HG03045 (cell line): Measurements from ENCODE around the gene GNA14.
"Not testable (repeated sequence)": the region's sequence is repeated elsewhere in the genome, so short reads cannot be mapped to it uniquely, and the experiment has no call there.

Experiments
- ATAC-seq: cut with Tn5 transposase; IDR thresholded peaks from one replicate; pipeline ENCODE4 v1.9.1; 2021; ENCODE audit warnings: mild to moderate bottlenecking, moderate library complexity; ENCODE audit not compliant: unreplicated experiment

Gene GNA14

DNA sequence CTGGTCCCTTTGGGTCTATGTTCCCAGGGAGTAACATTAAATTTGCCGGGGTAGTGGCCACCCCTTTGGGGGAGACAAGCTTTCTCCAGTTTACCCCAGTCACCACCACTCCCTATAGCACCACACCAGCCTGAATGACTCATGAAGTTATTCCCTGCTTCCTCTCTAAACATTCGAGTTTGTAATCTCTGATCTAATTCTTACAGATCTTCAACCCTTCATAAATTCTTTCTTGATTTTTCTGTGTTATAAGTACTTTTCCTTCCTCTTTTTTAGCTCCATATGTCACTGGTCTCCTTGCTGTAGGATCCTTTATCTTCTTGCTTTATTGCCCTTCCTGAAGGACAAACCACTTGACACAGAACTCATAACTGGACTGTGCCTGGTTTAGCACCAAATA is 55.6 kb downstream of the GNA14 start:
- ATAC-seq: no peak

GRCh38 chr9:77589046-77589795 is 58.9 kb downstream of the GNA14 start:
- no peak for ATAC-seq

DNA sequence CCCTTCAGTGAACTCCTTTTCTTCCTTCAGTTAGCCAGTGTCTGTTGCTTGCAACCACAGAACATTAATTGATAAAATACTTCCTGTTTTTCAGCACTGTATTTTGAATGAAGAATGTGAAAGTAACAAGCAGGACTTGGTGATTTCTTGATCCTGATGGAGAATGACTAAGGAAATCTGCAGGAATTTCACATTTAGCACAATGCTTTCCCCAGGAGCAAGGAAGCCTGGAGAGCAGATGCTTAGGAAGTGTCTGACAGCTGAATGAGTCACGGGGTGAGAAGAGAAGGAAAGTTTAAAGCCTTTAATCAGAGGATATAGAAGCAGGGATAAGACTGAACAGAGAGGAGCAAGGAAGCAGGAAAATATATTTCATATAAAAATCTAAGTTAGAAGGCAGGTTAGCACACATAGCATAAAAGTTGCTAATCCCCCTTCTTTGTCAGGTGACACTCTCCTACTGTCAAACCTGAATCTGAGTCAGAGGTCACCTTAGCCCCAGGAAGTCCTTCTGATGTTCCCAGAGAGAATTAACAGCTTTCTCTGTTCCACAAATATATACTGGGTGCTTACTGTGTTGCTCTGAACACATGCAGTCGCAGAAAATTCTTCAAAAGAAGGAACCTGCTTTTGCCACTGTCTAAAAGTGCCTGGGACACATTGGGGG is 59.7 kb downstream of the GNA14 start:
- ATAC-seq: no peak

- no peak for ATAC-seq
Measured at GRCh38 chr9:77587851-77588250, 60.3 kb downstream of the GNA14 start.

DNA sequence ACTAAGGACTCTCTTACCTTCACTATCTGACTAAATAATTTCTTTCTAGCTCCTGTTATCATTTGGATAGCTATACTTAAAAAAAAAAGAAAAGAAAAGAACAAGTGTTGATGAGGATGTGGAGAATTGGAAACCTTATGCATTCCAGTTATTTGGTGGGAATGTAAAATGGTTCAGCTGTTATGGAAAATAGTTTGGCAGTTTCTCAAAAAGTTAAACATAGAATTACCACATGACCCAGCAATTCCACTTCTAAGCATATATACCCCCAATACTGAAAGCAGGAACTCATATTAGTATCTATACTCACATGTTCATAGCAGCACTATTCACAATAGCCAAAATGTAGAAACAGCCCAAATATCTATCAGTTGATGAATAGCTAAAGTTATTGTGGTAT is 61.1 kb downstream of the GNA14 start:
- no peak for ATAC-seq

- no peak for ATAC-seq
Measured at GRCh38 chr9:77586591-77586990, 61.5 kb downstream of the GNA14 start.

DNA sequence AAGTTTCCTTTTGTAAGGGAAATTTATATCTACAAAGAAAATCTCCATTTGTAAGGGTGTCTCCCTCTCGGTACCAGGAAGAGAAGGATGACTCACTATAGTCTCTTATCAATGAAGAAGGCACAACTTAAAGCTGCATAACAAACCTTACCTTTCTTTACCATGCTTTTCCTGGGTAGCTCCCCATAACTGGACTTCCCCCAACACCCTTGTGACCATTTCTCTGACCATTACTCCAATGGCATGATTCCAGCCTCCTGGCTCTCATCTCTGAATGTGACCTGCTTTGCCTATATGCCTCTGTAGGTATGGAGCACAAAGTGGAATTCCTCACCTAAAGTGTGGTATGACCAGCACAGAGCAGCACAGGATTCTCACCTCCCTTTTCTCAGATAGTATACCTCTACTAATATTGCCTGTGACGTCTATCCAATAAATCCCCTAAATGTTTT is 62.8 kb downstream of the GNA14 start:
- no peak for ATAC-seq

DNA sequence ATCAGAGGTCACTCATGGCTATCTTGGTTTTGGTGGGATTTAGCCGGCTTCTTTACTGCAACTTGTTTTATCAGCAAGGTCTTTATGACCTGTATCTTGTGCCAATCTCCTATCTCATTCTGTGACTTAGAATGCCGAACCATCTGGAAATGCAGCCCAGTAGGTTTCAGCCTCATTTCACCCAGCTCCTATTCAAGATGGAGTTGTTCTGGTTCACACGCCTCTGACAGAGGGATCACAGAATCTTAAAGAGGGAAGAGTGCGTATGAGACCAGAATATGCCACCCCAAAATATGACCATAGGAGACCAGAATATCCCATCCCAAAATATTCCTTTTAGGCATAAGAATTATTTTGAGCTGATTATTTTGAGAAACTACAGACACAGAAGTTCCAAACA is 63.2 kb downstream of the GNA14 start:
- not testable (repeated sequence) for ATAC-seq

DNA sequence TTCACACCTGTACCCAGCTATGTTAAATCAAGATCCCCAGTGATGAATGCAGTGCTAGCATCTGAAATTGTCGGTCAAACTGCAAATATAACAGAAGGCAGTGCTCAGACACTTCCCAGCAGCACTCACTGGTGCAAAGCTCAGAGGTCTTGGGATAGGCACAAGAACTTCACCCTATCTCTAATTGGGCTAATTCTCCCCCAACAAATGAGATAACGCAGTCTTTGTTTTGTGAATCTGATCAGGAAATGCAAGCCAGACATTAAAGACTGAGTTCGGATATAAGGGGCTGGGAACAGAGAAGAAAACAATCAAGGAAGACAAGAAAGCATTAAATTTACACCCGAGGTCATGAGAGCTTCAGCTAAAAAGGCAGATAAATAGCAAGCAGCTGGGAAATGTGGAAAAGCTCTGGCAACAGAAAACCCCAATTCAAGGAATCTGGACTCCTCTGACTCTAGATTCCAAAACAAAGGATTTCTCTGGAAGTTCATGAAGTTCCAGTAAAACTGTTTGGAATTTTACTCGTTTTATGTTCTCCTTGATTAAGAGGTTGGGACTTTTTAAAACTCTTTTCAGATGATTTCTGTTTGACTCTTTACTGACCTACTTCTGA is 65.1 kb downstream of the GNA14 start:
- ATAC-seq: no peak

- no peak for ATAC-seq
Measured at GRCh38 chr9:77582525-77582924, 65.6 kb downstream of the GNA14 start.

GRCh38 chr9:77575785-77576184 is 72.3 kb downstream of the GNA14 start:
- ATAC-seq: no peak

DNA sequence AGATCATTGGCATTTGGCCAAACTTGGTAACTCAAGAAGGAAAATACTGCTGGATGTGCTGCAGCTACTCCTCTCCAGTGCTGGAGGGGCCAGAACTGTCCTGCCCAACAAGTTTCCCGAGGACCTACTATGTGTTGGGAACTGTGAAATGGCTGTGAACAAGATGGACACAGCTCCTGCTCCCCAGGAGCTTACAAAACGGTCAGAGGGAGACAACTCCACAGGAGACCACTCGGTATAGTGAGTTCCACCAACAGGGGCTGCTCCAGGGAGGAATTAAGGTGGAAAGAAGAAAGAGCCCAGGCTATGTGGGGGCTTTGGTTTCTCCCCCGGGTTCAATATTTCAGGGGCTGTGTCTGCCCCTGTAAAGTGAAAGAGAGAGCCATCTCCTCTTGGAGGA is 78.8 kb downstream of the GNA14 start:
- ATAC-seq: no peak

DNA sequence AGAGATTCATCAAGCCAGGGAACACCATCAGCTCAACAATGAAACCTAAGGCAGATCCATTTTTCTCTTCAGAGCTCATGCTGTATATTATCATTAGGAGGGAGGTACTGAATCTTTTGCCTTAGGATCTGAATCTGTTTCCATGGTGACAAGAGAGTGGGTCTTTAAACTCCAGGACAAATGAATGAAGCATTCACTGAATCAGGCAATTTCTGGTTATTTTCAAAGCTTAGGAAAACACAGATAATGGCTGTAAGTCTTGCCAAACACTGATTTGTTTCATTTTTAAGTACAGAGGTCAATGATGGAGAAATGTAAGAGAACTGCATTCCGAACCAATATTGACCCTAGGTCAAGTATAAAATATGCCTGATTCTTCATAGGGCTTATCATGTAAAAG is 84.9 kb downstream of the GNA14 start:
- no peak for ATAC-seq

- ATAC-seq: no peak
Measured at GRCh38 chr9:77562019-77562748, 85.9 kb downstream of the GNA14 start.

DNA sequence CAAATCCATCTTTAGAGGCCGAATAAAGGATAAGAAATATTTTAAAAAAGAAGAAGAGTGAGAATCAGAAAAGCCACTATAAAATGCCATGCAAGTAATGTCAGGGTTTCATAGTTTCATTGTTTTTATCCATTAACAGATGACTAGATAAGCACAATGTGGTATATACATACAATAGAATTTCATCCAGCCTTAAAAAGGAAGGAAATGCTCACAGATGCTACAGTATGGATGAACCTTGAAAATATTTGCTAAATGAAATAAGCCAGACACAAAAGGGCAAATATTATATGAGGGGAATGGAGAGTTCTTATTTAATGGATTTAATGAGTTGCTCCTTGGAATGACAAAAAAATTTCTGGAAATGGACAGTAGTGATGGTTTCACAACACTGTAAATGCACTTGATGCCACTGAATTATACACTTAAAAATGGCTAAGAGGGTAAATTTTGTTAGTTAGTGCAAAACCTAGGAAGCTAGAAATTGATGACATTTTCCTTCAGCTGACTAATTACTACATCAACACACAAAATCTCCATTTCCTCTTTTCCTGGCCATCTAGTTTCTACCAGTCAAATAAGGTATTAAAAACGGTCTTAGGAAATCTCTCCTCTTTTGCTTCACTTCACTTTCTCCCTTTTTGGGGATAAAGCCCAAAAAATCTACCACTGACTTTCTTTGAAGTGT is 86.6 kb downstream of the GNA14 start:
- no peak for ATAC-seq

GRCh38 chr9:77556396-77556795 is 91.7 kb downstream of the GNA14 start:
- ATAC-seq: no peak

GRCh38 chr9:77554586-77555105 is 93.5 kb downstream of the GNA14 start:
- no peak for ATAC-seq

DNA sequence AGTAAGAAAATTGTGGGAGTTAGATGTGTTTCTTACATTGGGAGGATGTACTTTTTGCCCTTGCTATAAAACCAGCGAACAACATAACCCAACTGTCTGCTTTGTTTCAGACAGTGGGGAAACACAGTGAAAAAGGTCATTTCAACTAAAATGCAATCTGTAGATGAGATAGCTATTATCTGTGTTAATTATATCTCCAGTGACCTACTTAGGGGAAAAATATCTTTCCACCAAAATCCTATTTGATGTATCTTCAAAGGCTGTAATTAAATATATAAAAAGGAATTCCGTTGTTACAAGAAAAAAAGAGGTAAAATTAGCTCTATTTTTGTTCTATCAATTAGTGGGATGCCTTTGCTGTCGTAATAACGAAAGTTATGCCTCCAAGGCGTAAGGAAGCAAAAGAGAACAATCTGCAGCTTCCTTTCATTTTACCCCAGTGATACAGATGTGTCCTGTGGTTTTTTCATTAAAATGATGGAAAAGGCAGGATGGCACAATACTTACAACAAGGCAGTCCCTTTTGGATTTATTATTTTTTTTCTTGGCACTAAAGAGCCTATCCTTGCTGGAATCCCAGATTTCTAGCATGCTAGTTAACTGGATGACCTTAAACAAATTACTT is 100.9 kb downstream of the GNA14 start:
- no peak for ATAC-seq

DNA sequence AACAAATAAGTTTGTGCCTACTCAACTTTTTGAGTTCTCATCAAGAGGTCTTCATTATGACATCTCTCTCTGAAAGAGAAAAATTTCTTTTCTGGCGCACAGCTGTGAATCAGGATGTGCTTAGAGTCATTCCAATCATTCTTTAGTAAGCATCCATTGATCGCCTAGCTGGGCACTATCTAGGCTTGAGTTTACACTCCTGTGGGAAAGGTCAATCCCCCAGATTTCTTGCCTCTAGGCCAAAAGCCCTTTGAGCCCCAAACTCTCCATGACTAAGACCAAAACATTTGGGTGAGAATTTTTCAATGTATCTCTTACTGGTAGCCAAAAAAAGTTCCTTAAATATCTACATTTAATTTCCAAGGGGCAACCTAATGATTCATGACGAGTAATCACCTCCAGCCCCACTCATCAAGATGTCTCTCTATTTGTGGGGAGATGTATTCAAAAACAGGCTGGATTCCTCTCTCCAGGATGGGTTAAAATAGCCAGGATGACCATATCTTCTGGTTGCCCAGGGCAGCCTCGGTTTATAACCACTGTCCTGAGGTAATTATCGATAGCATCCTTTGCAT is 101.7 kb downstream of the GNA14 start:
- ATAC-seq: no peak

DNA sequence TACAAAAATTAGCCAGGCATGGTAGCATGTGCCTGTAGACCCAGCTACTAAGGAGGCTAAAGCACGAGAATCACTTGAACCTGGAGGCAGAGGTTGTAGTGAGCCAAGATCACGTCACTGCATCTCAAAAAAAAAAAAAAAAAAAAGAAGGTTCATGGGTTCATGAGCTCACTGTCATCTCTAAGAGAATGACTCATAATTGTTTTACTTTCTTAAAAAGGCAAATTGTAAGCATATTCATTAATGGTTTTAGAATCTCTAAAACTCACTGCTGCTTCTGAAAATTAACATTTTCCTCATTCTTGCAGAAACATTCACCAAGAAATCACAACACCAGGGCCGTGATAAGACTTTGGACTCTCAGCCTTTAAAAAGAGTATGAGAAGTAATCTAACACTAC is 103.6 kb downstream of the GNA14 start:
- no peak for ATAC-seq
